HG02973 (cell line): Measurements from ENCODE around the gene MFAP4.
A peak's percentile ranks its signal among the peaks of the same experiment; 100 is the strongest.

ENCODE experiments used
- ATAC-seq: cut with Tn5 transposase; IDR thresholded peaks from one replicate; pipeline ENCODE4 v1.9.1; 2021; ENCODE audit warnings: moderate library complexity; ENCODE audit not compliant: unreplicated experiment

The MFAP4 gene

GRCh38 chr17:19386051-19386929 is 700 bp downstream of the MFAP4 start:
- no peak for ATAC-seq

- no peak for ATAC-seq
Observed at GRCh38 chr17:19385521-19385983, 1.4 kb downstream of the MFAP4 start.

GRCh38 chr17:19384723-19385391 is 2.1 kb downstream of the MFAP4 start:
- ATAC-seq: no peak

- ATAC-seq: no peak
Observed at GRCh38 chr17:19383681-19384470, 3.1 kb downstream of the MFAP4 start.

- no peak for ATAC-seq
Observed at GRCh38 chr17:19382531-19383444, 4.2 kb downstream of the MFAP4 start.

- no peak for ATAC-seq
Observed at GRCh38 chr17:19381741-19382444, 5.1 kb downstream of the MFAP4 start.

GRCh38 chr17:19381361-19381740 is 5.6 kb downstream of the MFAP4 start:
- ATAC-seq: no peak

GRCh38 chr17:19380481-19381301 is 6.3 kb downstream of the MFAP4 start:
- no peak for ATAC-seq

GRCh38 chr17:19379361-19380065 is 7.5 kb downstream of the MFAP4 start:
- no peak for ATAC-seq

- ATAC-seq: peak; percentile 9
Observed at GRCh38 chr17:19378416-19379360, 8.3 kb downstream of the MFAP4 start, which contains the start of gene MAPK7. Gene MAPK7 (plus strand): TSS chr17:19378498. CDS start chr17:19378901, 403 bp downstream.

- ATAC-seq: peak; percentile 88
Observed at GRCh38 chr17:19377602-19378415, 9.2 kb downstream of the MFAP4 start.

- ATAC-seq: no peak
Observed at GRCh38 chr17:19376811-19377210, 10.2 kb downstream of the MFAP4 start.

- ATAC-seq: no peak
Observed at GRCh38 chr17:19375732-19376131, 11.3 kb downstream of the MFAP4 start.

- no peak for ATAC-seq
Observed at GRCh38 chr17:19374136-19374535, 12.9 kb downstream of the MFAP4 start.

- no peak for ATAC-seq
Observed at GRCh38 chr17:19372866-19373504, 14.0 kb downstream of the MFAP4 start.

GRCh38 chr17:19372439-19372838 is 14.6 kb downstream of the MFAP4 start:
- ATAC-seq: no peak
